Activated CD4-positive, alpha-beta T cell treated with anti-CD3 and anti-CD28 coated beads, Interleukin-2, amount 50 U/mL, for 48 hours (primary cell): ENCODE data around the gene CPNE4.

Source experiments
- DNase-seq, 2 experiments: peaks; one replicate each; pipeline ENCODE4 v3.0.0-alpha.2; 2020

The CPNE4 gene

DNA sequence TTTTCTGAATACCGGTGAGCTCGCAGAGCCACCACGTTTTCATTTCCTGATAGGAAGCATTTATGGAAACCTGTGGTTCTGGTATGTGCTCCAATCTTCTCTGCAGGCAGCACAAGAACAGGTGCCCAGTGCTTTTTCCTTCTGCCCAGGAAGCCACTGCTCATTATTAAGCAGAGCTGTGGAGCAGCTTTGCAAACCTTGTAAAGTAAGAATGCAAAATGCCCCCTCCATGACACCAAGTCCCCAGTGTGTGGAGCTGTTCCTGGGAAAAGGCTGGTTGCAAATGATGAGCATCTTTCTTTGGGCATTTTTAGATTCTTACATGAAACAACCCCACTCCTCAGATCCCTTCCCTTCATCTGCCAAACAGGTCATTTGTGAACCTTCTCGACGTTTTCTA lies 466.4 kb downstream of the CPNE4 start:
- no peak for DNase-seq

DNA sequence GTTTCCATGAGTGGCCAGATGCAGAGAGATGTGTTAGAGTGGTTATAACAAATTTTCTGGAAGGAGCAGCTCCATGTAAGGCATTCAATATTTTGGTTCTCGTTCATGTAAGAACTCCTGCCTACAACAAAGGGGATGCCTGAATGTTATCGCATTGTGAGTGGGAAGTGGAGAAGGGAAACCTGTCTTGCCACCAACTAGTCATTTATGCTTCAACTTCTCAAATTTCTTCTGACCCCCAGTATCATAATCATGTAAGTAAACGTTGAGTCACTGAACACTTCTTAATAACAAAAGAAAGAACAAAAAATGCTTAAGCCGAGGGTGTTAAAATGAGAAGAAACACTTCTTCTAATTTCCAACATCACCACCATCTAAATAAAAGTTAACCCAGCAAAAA lies 470.0 kb downstream of the CPNE4 start:
- DNase-seq = no peak

DNA sequence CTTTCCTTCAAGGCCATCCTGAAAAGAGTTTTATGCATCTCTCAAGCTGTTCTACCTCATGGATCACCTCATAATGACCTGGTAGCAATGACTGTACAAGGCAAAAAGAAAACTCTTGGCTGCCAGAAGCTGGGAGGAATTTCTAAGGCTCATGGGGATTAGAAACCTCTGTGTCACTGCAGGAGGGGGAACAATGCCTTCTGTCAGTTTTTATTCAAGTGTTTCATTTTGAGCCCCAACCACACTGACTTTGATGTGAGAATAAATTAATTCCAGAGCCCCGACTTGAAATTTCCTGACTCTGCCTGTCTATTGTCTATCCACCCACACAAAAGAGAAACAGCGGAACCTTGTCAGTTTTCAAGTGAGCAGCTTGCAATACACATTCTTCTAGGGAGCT lies 473.3 kb downstream of the CPNE4 start:
- DNase-seq = no peak

DNA sequence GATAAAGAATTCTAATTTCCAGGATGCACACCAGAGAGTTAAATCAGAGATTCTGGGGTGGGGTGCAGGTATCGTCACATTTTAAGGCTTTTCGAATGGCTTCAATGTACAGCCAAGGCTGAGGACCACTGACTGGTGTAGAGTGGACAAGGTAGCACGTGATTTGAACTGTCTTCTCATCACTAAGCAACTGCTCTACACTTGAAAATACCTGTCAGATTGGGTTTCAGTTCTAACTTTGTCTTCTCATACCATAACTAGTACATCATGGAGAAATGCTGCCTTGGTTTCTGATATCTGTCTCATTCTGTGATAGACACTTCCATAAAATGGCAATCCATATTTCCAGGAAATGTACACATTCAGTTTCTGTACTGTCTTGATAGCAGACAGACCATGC lies 474.0 kb downstream of the CPNE4 start:
- no peak for DNase-seq

DNA sequence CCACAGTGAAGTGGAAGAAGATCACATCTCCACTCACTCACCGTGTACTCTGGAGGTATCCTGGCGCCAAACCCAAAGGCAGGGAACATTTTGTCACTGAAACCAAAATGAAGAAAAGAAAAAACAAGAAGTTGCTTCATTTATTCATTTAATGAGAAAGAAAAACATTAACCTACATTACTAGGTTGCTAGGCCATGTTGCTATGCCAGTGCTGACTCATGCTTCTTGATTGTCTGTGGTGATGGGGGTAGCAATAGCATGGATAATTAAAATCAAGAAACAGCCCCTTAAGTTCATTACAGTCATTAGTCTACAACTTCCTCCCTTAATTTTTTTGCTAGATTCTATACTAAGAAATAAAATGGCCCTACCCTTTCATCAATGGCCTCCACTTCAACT lies 479.4 kb downstream of the CPNE4 start:
- DNase-seq = no peak

DNA sequence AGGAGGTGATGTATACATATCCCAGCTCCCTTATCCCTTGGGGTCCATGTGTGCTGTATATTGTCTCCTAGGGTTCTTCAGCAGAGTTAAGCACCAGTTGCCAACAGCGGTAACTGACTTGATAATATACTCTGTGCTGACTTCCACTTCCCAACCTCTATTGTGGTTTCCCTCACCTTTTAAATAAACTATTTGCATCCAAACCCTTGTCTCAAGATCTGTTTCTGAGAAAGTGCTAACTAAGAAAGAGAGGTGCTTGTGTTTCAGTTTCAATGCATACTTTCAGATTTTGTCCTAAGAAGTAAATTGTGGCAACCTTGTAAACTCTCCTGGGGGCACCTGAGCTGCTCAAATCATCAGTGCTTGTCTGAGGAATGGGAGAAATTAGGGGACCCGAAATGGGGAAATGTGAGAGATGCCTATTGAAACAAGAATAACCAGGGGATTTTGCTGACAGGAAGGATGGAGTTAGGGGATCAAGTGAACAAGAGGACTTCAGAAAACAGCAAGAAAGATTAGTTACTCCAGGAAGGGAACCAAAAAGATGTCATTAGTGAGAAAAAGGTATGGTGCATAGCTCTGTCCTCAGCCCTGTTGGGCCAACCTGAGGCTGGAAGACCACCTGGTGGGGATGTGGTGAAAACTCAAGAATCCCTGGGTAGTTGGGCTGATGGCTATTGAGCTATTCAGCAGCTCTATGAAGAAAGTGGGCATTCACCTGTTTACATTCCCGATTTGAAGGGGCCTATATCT lies 481.1 kb downstream of the CPNE4 start:
- DNase-seq = no peak

DNA sequence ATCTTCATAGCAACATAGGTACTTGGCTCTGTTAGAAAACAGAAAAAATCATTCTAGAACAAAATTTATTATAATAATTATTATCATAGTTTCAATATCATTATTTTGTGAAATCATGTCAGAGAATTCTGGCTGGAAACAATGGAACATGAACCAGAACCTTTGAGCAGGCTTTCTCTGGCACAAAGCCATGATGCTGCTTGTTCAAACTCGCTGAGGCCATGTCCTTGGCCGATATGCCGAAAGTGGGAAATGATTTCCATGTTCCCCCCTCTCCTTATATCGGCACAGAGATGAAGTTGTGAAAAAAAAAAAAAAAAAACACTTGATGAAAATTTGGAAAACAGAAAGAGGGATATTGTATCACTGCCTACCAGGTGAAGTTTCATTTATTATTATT lies 483.1 kb downstream of the CPNE4 start:
- DNase-seq = no peak

DNA sequence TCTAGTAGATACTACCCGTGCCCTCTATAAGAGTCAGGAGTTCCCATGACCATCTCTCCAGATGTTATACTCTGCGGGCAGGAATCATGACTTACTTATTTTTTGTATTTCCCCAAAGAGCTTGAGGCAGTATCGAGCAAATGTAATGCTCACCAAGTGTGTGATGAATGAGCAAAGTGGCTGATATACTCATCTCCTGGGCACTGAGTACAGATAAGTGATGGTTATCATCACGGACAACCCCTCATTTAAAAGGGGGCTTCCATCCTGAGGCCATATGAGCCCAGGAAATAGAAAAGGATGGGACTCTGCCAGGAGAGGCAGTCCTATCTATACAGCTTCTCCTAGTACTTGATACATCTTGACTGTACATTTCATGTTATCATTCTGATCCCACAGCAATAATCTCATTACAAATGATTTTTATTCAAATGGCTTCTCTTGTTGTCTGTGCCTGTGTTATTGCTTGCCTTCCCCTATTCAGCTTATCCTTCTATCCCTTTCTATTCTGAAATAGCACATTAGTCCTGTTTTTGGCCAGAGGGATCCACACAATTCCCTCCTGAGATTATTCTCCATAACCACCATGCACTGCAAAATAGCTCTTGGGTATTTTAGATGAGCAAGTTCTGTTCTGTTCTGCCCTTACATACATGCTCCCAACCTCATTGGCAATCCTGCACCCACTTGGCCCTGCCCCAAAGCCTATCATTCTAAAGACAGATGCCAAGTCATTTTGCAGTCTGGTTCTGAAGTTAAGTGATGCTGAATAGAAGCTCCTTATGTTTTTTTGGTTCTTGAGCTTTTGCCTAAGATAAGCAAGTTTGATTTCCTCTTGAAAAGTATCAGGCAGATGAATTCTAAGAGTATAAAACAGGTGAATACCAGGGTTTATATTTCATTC lies 484.0 kb downstream of the CPNE4 start:
- no peak for DNase-seq

DNA sequence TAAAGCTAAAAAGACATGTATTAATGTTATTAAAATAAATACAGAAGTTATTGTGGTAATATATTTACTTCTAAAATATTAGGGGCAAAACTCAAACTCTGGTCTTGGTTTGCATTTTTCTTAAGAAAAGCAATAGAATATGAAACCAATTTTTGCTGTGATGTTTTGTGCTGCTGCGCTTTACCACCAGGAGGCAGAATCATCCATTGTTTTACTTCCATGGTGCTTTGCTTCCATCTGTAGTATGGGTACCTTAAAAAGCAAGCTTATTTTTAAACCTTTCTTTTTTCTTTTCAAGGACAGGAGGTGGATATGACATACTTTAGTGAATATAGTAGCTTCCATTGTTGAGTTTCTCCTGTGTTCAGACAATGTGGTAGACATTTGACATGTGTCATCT lies 485.5 kb downstream of the CPNE4 start:
- DNase-seq = peak in 1 of 2 experiments; percentile 17

DNA sequence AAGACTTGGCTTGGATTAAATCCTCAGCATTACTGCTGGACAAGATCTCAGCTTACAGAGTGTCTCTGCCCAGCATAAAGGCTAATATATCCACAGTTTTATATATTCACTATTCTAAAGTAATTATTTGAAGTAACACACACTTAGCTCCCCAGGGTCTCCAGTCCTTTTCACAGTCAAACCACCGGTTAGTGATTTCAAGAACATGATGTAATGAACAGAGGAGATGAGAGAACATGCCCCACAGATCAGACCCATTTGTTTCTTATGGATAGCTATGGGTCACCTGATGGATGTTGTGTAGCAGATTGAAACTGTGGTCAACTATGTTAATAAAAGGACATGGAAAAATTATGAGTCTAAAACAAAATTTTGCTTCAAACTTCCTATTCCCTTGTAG lies 487.2 kb downstream of the CPNE4 start:
- DNase-seq = no peak

DNA sequence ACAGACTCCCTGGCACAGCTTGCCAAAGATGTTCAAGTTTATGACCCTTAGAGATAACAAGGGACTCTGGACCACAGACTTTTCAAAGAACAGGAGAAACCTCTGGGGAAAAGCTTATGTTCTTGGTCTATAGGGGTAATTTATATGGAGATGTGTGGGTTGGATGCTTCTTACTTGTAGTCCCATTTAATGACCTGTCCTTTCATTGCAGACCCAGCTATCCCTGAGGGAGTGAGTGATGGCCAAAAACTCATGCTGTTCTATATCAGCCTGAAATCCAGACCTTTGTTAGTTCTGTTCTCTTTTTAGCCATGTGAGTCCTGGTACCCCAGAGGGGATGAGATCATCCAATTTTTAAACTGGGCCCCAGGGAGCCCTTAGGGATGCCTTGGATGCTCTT lies 488.4 kb downstream of the CPNE4 start:
- DNase-seq = no peak

DNA sequence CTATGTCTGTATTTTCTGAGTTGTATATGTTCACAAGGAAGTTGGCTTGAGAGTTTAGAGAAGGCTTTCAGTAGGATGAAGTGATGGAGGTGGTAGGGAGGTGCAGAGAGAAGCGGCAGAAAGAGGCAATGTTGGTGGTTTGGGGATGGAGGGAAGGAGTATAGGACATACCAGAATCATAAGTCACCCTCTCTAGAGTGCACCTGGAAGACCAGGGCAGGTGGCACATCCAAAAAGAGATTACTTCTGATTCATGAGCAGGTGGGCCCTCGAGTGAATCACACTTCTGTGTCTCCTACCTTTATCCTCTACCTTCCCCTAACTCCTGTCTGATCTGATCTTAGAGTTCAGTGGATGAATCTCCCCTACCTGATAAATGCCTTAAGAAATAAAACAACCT lies 490.3 kb downstream of the CPNE4 start:
- no peak for DNase-seq

DNA sequence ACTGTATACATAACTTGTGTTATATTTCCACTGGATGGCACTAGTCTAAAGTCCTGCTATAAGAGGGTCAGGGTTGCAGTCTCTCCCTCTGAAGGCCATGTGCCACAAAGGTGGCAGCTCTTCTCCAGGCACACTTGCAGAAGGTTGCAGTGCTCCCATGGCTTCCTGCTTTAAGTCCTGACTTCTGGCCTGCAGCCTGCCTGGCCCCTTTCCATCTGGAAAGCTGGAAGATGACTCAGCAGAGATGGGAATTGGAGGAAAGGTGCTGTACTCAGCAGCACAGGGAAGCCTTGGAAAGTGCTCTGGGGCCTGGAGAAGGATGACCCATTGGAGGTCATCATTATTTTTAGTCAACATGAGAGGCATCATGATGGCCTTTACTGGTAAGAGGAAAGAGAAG lies 491.1 kb downstream of the CPNE4 start:
- DNase-seq = no peak

DNA sequence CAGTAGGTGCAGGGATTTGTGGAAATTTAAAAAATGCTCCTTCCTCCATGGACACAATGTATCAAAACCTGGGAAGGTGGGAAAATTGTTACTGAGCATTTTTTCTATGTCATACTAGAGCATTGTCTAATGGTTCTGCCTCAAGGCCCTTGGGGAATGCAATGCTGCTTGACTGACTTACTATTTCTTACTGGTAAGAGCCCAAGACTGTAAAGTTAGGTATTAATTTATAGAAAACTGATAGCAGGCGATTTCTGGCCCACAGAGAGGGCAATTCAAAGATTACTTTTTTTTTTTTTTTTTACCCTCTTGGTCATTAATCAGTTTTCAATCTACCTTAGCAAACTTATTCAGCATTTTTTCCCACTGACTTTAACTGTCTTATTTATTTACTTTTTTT lies 493.5 kb downstream of the CPNE4 start:
- DNase-seq = no peak

DNA sequence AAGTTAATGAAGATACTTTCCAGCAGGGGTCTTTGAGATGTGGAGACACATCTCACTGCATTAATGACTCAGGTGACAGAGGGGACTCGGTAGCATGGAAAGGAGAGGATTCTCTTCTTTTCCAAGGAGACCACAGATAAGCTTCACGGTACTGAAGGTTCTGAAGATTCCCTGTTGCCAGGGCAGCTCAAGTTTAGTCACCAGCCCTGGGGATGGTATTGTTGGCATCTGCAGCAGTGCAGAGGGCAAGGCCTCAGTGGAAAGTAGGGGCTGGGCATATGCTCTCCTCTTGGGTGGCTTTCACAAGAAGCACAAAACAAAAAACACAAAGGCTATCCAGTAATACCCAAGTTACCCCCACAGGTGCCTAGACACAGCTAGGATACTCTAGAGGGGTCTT lies 494.0 kb downstream of the CPNE4 start:
- no peak for DNase-seq

DNA sequence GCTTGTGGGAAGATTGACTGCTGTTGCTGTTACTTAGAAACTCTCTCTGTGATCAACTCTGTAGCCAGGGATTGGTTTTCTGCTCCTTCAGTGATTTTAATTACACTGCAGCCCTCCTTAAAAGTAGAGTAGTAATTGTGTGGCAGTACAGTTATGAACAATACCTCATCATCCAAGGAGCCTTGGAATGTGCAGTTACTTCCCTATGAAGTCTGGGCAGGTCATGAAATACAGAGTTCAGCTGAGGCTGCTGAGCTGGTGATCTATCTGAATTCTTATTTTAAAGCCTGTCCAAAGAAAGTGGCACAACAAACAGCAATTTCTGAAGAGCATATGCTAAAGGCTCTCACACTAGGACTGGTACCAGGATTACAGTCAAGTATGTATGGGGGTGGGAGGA lies 494.7 kb downstream of the CPNE4 start:
- no peak for DNase-seq

DNA sequence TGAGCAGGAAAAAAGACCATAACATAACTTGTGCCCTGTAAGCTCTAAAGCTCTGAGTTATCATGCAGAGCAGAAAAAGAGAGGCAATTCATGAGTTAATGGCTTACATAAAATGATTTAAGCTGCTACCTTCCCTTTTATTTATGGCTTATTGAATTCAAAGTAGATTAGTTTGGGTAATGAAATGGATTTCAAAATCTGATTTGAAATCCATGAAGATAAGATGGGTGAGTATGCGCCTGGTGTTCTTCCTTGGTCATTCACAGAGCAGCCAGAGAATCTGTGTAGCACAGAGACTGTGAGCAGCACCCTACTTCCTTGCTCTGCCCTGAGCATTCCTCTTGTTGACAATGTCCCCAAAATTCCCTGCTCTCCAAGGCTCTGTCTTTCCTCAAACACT lies 495.8 kb downstream of the CPNE4 start:
- no peak for DNase-seq

DNA sequence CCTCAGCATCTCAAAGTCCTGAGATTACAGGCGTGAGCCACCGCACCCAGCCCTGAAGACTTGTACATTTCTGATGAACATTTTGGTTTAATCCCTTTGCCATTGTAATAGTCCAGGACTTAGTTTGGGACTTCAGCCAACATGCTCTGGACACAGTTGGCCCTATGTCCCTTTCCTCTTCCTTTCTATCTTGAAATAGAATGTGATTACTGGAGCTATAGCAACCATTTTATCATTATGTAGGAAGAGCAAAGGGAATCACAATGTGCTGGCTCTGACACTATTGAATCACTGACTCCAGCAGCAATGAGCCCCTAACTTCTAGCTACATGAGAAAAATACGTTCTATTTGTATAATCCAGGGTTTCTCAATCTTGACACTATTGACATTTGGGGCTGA lies 497.3 kb downstream of the CPNE4 start:
- no peak for DNase-seq

DNA sequence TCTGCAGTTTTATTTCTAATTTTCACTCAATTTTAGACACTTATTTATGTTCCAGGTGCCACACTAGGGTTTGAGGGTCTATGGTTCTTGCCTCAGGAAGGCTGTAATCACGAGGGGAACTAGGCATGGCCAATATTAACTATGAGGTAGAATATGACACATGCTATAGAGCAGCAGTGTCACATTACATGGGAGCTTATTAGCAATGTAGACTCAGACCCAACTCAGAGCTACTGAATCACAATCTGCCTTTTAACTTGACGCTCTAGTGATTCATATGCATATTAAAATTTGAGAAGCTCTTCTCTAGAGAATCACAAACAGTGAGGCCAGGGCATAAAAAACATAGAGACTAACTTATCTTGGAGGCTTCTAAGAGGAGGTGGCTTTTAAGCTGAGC lies 499.2 kb downstream of the CPNE4 start:
- no peak for DNase-seq

DNA sequence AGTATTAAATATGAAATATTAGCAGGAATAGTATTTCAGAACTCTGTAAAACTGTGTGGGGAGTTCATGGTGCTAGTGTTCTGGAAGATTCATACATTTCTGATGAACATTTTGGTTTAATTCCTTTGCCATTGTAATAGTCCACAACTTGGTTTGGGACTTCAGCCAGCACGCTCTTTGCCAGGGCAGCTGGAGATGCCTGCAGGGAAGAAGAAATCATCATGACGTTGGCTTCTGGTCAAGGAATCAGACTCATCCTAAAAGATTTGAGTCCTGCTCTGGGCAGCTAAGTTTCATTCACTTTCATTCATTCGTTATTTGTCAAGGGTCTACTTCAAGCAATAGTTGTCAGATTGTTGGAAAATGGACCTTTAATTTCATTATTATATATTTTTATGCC lies 499.7 kb downstream of the CPNE4 start:
- DNase-seq = no peak

DNA sequence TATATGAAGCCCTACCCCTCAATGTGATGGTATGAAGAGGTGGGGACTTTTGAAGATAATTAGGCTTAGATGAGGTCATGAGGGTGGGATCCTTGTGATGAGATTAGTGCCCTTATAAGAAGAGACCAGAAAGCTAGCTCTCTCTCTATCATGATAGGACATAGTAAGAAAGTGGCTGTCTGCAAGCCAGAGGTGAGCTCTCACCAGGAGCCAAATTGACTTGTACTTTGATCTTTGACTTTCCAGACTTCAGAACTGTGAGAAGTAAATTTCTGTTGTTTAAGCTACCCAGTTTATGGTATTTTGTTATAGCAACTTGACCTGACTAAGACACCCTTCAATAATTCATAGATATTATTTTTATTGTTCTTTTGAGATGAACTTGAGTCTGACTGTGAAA lies 502.2 kb downstream of the CPNE4 start:
- no peak for DNase-seq

DNA sequence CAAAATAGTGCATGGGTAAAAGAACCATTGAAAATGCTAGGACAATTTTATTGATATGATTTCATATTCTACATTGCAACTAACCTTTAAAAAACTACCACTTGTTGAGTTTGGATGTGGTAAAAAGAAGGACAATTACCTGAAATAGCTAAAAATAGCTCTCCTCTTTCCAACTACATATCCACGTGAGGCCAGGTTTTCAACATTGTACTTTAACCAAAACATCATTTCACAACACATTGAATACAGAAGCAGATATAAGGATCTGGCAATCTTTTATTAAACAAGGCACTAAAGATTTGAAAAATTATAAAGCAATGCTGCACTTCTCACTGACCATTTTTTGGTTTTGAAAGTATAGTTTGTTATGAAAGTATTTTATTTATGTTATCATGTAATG lies 504.0 kb downstream of the CPNE4 start:
- DNase-seq = no peak

DNA sequence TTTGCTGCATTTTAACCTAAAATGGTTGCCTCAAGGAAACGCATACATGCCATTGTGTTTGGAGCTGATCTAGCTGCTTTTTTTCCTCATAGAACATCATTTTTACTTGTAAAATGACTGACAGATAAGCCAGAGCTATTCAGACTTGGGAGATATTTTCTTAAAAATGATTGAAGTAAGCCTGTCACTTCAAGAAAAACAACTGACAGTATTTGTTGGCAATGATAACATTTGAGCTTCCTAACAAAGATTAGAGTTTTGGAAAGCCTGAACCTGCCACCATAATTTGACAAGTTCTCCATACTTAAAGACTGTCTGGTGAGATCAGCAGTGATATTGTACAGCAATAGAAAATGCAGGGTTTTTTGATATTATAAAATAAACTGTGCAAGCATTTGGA lies 504.4 kb downstream of the CPNE4 start:
- DNase-seq = no peak

DNA sequence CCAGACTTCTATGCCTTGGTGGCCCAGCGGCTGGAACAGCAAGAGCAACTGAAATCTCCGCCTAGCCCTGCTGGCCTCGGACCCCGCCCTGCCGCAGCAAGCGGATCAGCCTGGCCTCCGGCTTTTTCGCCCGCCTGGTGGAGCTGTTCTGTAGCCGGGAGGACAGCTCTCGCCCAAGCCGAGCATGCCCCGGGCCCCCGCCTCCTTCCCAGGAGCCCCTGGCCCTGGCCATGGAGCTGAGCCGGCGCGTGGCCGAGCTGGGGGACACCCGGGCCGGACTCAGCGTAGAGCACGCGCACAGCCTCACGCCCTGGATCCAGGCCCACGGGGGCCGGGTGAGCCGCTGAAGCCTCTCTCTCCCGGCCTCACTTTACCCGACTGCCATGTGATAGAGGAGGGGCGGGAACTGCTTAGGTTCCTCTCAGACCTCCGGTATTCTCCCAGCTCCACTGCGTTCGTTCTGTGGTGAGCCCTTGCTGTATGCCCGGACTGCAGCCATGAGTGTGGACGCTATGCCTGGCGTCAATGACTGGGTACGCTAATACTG lies 507.9 kb downstream of the CPNE4 start:
- DNase-seq = peak; percentile 4 to 24
